GM12891 (cell line): Measurements from ENCODE around the gene RPS6KA2.

Source experiments
- POLR2A ChIP-seq: IDR thresholded peaks from 2 replicates; pipeline ENCODE4 v1.6.1; 2011; ENCODE audit warnings: low read depth, low read length, control low read depth
- POLR2AphosphoS5 ChIP-seq: IDR thresholded peaks from 2 replicates; pipeline ENCODE4 v1.6.1; 2011; ENCODE audit warnings: low read depth, low read length, control low read depth
- POU2F2 ChIP-seq: IDR thresholded peaks from 2 replicates; pipeline ENCODE4 v1.6.1; 2011; ENCODE audit warnings: low read depth, mild to moderate bottlenecking, control low read depth, low read length, moderate library complexity
- TAF1 ChIP-seq: IDR thresholded peaks from 2 replicates; pipeline ENCODE4 v1.6.1; 2011; ENCODE audit warnings: low read depth, low read length, control low read depth

GRCh38 chr6:166496460-166496859 lies 130.6 kb downstream of the RPS6KA2 start:
- TF ChIP-seq POU2F2 (no peak), POLR2A (no peak), POLR2AphosphoS5 (no peak), TAF1 (no peak)
